ENCODE results near the gene PRDX5.

GRCh38 chr11:64275031-64275800 lies 42.7 kb upstream of the PRDX5 start:
- TF ChIP-seq EZH2 (optimal IDR thresholded peaks at IDR 0.05; ENCODE audit: low read depth, low read length) (no peak), CTCF (IDR thresholded peaks at IDR 0.05; ENCODE audit: low read length) (no peak), EZH2phosphoT487 (IDR thresholded peaks at IDR 0.05; ENCODE audit: low read length) (no peak)

Measured in MM.1S (cell line).